HepG2 (cell line): ENCODE measurements around the gene LSM5. TPM values are rescaled to one million over a fixed set of nuclear protein-coding genes. Genes with fewer than 3 reads are reported as not detected.

Experiments
- CBX1 ChIP-seq: IDR thresholded peaks from one replicate; pipeline ENCODE4 v1.6.1; 2016; ENCODE audit warnings: antibody characterized with exemption, low read depth
- CCDC6 ChIP-seq: sonication (generic); formaldehyde crosslinking; IDR thresholded peaks from 2 replicates; pipeline ENCODE4 v1.8.1; 2022; ENCODE audit warnings: mild to moderate bottlenecking, missing genetic modification reagents, moderate library complexity
- CREM ChIP-seq, 2 experiments: sonication (generic) in 1 of 2; formaldehyde crosslinking in 1 of 2; IDR thresholded peaks; 2 replicates each; pipeline versions ENCODE4 v1.4.0 to v1.6.1; 2016 to 2020; ENCODE audit warnings: antibody characterized with exemption in 1 of 2, mild to moderate bottlenecking in 1 of 2, missing genetic modification reagents in 1 of 2
- EP300 ChIP-seq, 3 experiments: sonication (generic) in 1 of 3; formaldehyde crosslinking in 1 of 3; IDR thresholded peaks; 2 replicates each; pipeline versions ENCODE4 v1.5.1 to v1.6.1; 2011 to 2020; ENCODE audit warnings: low read depth in 2 of 3, low read length in 2 of 3, borderline replicate concordance in 1 of 3, improper control_type of control experiment in 1 of 3, mild to moderate bottlenecking in 1 of 3, missing genetic modification reagents in 1 of 3, moderate library complexity in 1 of 3
- FOXK2 ChIP-seq: fragments of 450-650 bp; IDR thresholded peaks from 2 replicates; pipeline ENCODE4 v1.6.1; 2016
- FOXP1 ChIP-seq, 2 experiments: fragments of 450-650 bp in 1 of 2; IDR thresholded peaks; 2 replicates each; pipeline ENCODE4 v1.6.1; 2017 to 2018; ENCODE audit warnings: antibody characterized with exemption in 1 of 2
- GABPA ChIP-seq, 2 experiments: IDR thresholded peaks; 2 replicates each; pipeline ENCODE4 v1.6.1; 2011 to 2016; ENCODE audit warnings: low read depth in 2 of 2, low read length in 1 of 2, missing biosample characterization in 1 of 2, missing genetic modification characterization in 1 of 2
- KDM5A ChIP-seq: fragments of 200-600 bp; sonication (generic); IDR thresholded peaks from 2 replicates; pipeline ENCODE4 v1.7.0; 2018; ENCODE audit warnings: antibody characterized with exemption, mild to moderate bottlenecking, low read length, borderline replicate concordance
- KLF9 ChIP-seq: IDR thresholded peaks from 2 replicates; pipeline ENCODE4 v1.6.1; 2016; ENCODE audit warnings: low read depth
- PITX1 ChIP-seq: sonication (generic); formaldehyde crosslinking; IDR thresholded peaks from 2 replicates; pipeline ENCODE4 v1.5.1; 2020; ENCODE audit warnings: mild to moderate bottlenecking, missing genetic modification reagents
- PPARG ChIP-seq: conservative IDR thresholded peaks from 2 replicates; pipeline ENCODE4 v1.6.1; 2016; ENCODE audit warnings: missing biosample characterization, missing genetic modification reagents
- REPIN1 ChIP-seq: sonication (generic); formaldehyde crosslinking; IDR thresholded peaks from 2 replicates; pipeline ENCODE4 v1.8.0; 2022; ENCODE audit warnings: missing genetic modification reagents, low read depth, mild to moderate bottlenecking, borderline replicate concordance
- ZNF260 ChIP-seq: sonication (generic); formaldehyde crosslinking; IDR thresholded peaks from 2 replicates; pipeline ENCODE4 v1.4.0; 2020; ENCODE audit warnings: missing genetic modification reagents, low read depth, mild to moderate bottlenecking, borderline replicate concordance
- ZNF282 ChIP-seq: fragments of 450-650 bp; IDR thresholded peaks from 2 replicates; pipeline ENCODE4 v1.6.1; 2018; ENCODE audit not compliant: partially characterized antibody
- ZNF350 ChIP-seq: sonication (generic); formaldehyde crosslinking; IDR thresholded peaks from 2 replicates; pipeline ENCODE4 v1.4.0; 2020; ENCODE audit warnings: mild to moderate bottlenecking, low read depth, missing genetic modification reagents, borderline replicate concordance
- ZNF569 ChIP-seq: sonication (generic); formaldehyde crosslinking; IDR thresholded peaks from 2 replicates; pipeline ENCODE4 v1.5.0; 2020; ENCODE audit warnings: mild to moderate bottlenecking, missing genetic modification reagents, moderate library complexity, borderline replicate concordance
- ZNF614 ChIP-seq: IDR thresholded peaks from 2 replicates; pipeline ENCODE4 v1.6.1; 2018; ENCODE audit warnings: missing biosample characterization, missing genetic modification reagents, inconsistent platforms, borderline replicate concordance
- ZNF713 ChIP-seq: sonication (generic); formaldehyde crosslinking; IDR thresholded peaks from 2 replicates; pipeline ENCODE4 v1.4.0; 2020; ENCODE audit warnings: mild to moderate bottlenecking, missing genetic modification reagents
- ZNF768 ChIP-seq: sonication (generic); formaldehyde crosslinking; IDR thresholded peaks from 2 replicates; pipeline ENCODE4 v1.4.0; 2020; ENCODE audit warnings: missing genetic modification reagents
- polyA plus RNA-seq, 8 experiments: library from polyadenylated mRNA; depleted of rRNA in 3 of 8; stranded (reverse) in 7 of 8; unstranded in 1 of 8; fragments of >200 nt; fragmentation: Illumina TruSeq in 4 of 8; extraction: Trizol in 4 of 8; gene quantifications; 2 replicates each; pipeline versions ENCODE4 v1.2.1 to v1.2.3, GENCODE V29; 2011 to 2016; ENCODE audit warnings: low read depth in 4 of 8, missing spikeins in 1 of 8, mixed read lengths in 1 of 8; ENCODE audit not compliant: insufficient read depth in 1 of 8
- total RNA-seq, 5 experiments: library from RNA; depleted of rRNA; stranded (reverse); fragments of >200 nt; fragmentation: Illumina TruSeq; extraction: Trizol; gene quantifications; 2 replicates each; pipeline ENCODE4 v1.2.3, GENCODE V29; 2016; ENCODE audit warnings: low read depth in 1 of 5
- TF ChIP-seq, protein P1 (sequence below): sonication (generic); formaldehyde crosslinking; IDR thresholded peaks from 2 replicates; pipeline ENCODE4 v1.8.1; 2023; ENCODE audit warnings: mild to moderate bottlenecking, moderate library complexity, missing genetic modification reagents
- TF ChIP-seq, protein P2 (sequence below): sonication (generic); formaldehyde crosslinking; IDR thresholded peaks from 2 replicates; pipeline ENCODE4 v1.5.0; 2020; ENCODE audit warnings: missing genetic modification reagents, mild to moderate bottlenecking, borderline replicate concordance
- TF ChIP-seq, protein P3 (sequence below): sonication (generic); formaldehyde crosslinking; IDR thresholded peaks from 2 replicates; pipeline ENCODE4 v1.5.0; 2020; ENCODE audit warnings: missing genetic modification reagents
- TF ChIP-seq, protein P4 (sequence below): sonication (generic); formaldehyde crosslinking; IDR thresholded peaks from 2 replicates; pipeline ENCODE4 v1.8.1; 2023; ENCODE audit warnings: mild to moderate bottlenecking, missing genetic modification reagents
- TF ChIP-seq, protein P5 (sequence below): sonication (generic); formaldehyde crosslinking; IDR thresholded peaks from 2 replicates; pipeline ENCODE4 v1.5.0; 2020; ENCODE audit warnings: missing genetic modification reagents

Gene LSM5
- total and polyA plus RNA-seq, 2 of the 13 experiments (the other 11 are each of a cell fraction or from before 2014, with no cell fraction given) = 30.3 to 183 TPM

DNA sequence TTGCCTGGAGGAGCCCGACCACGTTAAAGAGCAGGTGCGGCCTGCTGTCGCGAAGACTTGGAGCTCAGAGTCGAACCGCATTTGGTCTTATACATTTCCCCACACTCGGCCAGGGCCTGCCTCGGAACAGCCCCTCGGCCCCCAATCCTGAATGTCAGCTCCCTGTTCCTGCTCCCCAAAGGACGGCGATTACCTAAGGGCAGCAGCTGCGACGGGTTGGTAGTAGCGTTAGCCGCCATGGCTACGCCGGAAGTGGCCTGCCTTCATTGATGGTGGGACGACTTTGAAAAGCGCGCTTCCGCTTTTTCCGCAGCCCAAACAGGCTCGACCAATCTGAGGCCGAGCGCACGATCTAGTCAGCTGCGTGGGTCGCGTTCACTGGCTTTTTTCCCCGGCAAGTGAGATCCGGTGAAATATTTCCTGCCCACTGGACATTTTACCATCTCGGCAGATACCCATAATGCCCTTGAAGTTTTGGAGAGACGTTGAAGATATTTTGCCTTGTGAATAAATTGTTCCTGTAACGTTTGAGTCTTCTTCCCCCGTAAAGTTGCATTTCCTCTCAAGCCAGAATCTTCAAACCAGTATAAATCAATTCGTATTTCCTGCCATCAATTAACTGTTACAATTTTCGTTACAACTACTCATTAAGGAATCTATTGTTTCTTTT lies at the start of gene LSM5 (continued):
- TF ChIP-seq PPARG (CRISPR knock-in tag) = 0 out of 2 replicates have a peak, but pooled peaks have one; percentile 19
- TF ChIP-seq, protein P1, sequence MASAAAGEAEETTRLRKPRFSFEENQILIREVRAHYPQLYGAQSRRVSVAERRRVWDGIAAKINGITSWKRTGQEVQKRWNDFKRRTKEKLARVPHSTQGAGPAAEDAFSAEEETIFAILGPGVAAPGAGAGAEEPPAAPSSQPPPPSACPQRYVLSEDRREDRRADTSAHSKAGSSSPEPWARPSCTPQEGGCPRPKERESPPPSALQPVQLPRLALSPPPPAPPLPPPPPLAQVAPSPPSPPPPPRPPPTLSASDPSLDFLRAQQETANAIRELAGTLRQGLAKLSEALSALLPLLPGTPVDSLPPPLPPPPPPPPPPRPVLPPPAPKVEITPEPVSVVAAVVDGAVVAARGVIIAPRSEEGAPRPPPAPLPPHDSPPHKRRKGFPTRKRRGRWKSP (CRISPR knock-in tag) = peak; percentile 75
- TF ChIP-seq, protein P2, sequence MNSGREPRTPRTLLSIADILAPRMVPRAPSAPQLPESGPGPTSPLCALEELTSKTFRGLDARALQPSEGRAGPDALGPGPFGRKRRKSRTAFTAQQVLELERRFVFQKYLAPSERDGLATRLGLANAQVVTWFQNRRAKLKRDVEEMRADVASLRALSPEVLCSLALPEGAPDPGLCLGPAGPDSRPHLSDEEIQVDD = peak; percentile 77; the same call in 1 of the 2 replicates
- TF ChIP-seq CBX1 = peak; percentile 89
- TF ChIP-seq FOXP1 (IDR thresholded peaks at IDR 0.05) = no peak
- TF ChIP-seq FOXP1 (CRISPR knock-in tag; IDR thresholded peaks at IDR 0.05) = peak; percentile 16; the same call in 1 of the 2 replicates
- TF ChIP-seq, protein P3, sequence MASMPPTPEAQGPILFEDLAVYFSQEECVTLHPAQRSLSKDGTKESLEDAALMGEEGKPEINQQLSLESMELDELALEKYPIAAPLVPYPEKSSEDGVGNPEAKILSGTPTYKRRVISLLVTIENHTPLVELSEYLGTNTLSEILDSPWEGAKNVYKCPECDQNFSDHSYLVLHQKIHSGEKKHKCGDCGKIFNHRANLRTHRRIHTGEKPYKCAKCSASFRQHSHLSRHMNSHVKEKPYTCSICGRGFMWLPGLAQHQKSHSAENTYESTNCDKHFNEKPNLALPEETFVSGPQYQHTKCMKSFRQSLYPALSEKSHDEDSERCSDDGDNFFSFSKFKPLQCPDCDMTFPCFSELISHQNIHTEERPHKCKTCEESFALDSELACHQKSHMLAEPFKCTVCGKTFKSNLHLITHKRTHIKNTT (CRISPR knock-in tag) = no peak
- peak; percentile 88 for TF ChIP-seq ZNF614 (CRISPR knock-in tag)
- TF ChIP-seq EP300 (IDR thresholded peaks at IDR 0.05; ENCODE audit: low read depth in 2 of 2, low read length in 2 of 2) = peak; percentile 19 to 24; a peak in 1 of 4 replicates
- peak; percentile 59 for TF ChIP-seq EP300 (CRISPR knock-in tag; IDR thresholded peaks at IDR 0.05; ENCODE audit: borderline replicate concordance)
- TF ChIP-seq FOXK2 = no peak
- no peak; the same call in 1 of the 2 replicates for TF ChIP-seq KLF9 (CRISPR knock-in tag)
- peak; percentile 78; the same call in 1 of the 2 replicates for TF ChIP-seq ZNF768 (CRISPR knock-in tag)
- TF ChIP-seq ZNF350 (CRISPR knock-in tag) = peak; percentile 88
- TF ChIP-seq CCDC6 (CRISPR knock-in tag) = peak; percentile 81
- TF ChIP-seq, protein P4, sequence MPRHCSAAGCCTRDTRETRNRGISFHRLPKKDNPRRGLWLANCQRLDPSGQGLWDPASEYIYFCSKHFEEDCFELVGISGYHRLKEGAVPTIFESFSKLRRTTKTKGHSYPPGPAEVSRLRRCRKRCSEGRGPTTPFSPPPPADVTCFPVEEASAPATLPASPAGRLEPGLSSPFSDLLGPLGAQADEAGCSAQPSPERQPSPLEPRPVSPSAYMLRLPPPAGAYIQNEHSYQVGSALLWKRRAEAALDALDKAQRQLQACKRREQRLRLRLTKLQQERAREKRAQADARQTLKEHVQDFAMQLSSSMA (CRISPR knock-in tag) = peak; percentile 91; the same call in 1 of the 2 replicates
- TF ChIP-seq GABPA (IDR thresholded peaks at IDR 0.05; ENCODE audit: low read depth, low read length) = peak; percentile 99
- peak; percentile 98 for TF ChIP-seq GABPA (CRISPR knock-in tag; IDR thresholded peaks at IDR 0.05; ENCODE audit: low read depth)
- peak; percentile 97 for TF ChIP-seq KDM5A
- TF ChIP-seq REPIN1 (CRISPR knock-in tag) = peak; percentile 96
- peak; percentile 78 for TF ChIP-seq CREM (IDR thresholded peaks at IDR 0.05)
- no peak for TF ChIP-seq CREM (CRISPR knock-in tag; IDR thresholded peaks at IDR 0.05)
- TF ChIP-seq ZNF569 (CRISPR knock-in tag) = peak; percentile 33; the same call in 1 of the 2 replicates
- TF ChIP-seq, protein P5, sequence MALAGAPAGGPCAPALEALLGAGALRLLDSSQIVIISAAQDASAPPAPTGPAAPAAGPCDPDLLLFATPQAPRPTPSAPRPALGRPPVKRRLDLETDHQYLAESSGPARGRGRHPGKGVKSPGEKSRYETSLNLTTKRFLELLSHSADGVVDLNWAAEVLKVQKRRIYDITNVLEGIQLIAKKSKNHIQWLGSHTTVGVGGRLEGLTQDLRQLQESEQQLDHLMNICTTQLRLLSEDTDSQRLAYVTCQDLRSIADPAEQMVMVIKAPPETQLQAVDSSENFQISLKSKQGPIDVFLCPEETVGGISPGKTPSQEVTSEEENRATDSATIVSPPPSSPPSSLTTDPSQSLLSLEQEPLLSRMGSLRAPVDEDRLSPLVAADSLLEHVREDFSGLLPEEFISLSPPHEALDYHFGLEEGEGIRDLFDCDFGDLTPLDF (CRISPR knock-in tag) = peak; percentile 68; the same call in 1 of the 2 replicates
- no peak for TF ChIP-seq ZNF260 (CRISPR knock-in tag)
- TF ChIP-seq ZNF282 = no peak
- TF ChIP-seq PITX1 (CRISPR knock-in tag) = peak; percentile 88
- peak; percentile 60; the same call in 1 of the 2 replicates for TF ChIP-seq ZNF713 (CRISPR knock-in tag)
